HG02885 (cell line): ENCODE data around the gene CENPP.

Source experiments
- ATAC-seq: cut with Tn5 transposase; IDR thresholded peaks from one replicate; pipeline ENCODE4 v1.9.1; 2021; ENCODE audit warnings: mild to moderate bottlenecking; ENCODE audit not compliant: unreplicated experiment, poor library complexity

Gene CENPP

GRCh38 chr9:92647671-92648473, 322.1 kb downstream of the CENPP start:
- no peak for ATAC-seq

GRCh38 chr9:92648474-92648971, 322.8 kb downstream of the CENPP start:
- no peak for ATAC-seq

DNA sequence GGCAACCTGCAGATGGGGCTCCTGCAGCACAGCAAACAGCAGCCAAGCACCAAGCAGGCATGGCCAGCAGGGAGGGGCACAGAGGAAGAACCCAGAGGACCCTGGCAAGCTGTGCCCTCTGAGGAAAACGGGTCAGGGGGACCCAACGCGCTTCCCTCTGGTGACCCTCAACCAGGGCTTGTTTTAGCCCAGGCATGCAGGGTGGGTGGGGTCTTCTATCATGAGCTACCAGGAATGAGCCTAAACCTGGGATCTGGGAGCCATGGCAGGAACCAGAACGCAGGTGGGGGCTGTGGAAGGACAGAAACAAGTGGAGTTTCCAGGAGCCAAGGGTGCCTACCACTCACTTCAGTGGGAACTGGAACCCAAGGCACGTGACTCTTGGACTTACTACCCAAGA, 323.3 kb downstream of the CENPP start:
- ATAC-seq: no peak

- no peak for ATAC-seq
Observed at GRCh38 chr9:92650296-92650695, 324.5 kb downstream of the CENPP start.

DNA sequence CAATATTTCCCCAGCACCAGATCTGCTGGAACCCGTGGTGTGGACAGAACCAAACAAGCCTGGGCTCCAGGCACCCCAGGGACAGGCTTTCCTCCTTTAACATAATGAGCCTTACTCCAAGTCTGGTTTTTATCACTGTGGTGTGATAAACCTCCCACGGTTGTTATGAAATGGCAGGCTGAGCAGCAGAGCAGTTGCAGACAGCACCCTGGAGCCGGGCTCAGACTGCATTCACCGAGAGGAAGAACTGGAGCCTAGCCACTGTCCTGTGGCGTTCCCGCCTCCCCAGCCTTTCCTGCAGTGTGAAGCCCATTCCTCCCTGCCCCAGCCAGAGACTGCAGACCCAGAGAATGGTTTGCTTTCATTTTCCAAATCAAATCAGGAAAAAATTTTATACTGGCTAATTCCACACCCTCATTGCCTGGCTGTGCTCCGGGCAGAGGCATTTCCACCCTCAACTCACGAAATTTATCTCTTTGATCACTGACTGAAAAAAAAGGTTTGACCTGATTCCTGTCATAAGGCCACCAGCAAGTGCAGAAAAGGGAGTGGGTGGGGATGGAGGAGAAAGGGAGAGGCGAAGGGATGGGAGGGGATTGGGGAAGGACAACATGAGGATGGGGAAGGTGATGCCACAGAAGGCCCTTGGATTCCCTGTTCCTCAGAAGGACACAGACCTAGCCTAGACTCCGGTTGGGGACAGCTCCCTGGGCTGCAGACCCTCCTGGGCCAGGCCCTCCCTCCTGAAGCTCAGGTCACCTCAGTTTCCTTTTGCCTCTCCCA, 325.3 kb downstream of the CENPP start:
- ATAC-seq: no peak

GRCh38 chr9:92652461-92652860, 326.7 kb downstream of the CENPP start:
- ATAC-seq: no peak

DNA sequence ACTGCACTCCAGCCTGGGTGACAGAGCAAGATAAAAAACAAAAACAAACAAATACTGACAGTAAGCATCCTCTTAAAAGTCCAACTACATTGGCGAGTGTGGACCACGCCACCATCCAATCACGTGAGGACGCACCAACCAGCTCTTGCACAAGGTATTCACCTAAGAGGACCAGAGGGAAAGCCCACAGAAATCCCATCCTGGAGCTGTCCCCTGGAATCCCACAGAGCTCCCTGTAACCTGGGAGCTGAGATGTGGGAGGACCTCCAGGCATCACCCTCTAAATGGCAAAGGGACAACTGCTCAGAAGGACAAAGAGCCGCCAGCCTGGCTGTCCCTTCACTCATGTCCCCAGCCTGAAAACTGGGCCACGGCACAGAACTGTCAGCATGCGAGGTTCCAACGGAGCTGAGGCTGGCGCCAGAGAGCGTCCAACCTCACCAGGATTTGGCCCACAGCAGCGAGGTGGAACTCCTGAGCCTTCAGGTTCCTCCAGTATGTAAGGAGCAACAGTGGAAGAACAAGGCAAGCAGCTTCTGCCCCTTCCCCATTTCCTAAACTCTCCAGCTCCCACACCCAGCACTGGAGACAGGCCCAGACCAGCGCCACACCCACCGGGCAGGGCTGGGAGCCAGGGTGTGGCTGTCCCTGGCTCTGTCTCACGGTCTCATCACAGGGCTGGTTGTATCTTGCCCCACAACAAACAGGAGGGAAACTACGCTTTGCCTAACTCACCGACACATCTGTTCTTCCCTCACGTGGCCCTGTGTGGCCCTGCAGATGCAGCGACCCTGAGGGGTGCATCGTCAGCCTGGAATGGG, 328.9 kb downstream of the CENPP start:
- no peak for ATAC-seq

DNA sequence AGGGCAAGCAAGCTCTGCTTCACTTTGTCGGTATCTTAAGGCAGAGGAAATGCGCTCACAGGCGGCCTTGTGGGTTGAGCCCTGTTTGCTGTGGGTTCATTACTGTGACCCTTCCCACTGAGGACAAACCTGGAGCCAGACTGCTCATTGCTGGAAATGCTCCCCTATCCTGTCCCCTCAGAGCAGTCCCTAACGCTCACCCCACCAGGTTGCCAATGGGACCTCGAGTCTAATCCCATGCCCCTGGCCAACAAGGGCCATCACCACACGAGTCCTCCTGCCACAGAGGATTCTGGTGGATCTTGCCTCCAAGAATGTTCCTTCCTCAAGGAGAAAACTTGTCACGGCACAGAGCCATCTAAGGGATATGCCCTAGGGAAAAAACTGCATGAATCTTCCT, 329.6 kb downstream of the CENPP start:
- ATAC-seq: no peak

DNA sequence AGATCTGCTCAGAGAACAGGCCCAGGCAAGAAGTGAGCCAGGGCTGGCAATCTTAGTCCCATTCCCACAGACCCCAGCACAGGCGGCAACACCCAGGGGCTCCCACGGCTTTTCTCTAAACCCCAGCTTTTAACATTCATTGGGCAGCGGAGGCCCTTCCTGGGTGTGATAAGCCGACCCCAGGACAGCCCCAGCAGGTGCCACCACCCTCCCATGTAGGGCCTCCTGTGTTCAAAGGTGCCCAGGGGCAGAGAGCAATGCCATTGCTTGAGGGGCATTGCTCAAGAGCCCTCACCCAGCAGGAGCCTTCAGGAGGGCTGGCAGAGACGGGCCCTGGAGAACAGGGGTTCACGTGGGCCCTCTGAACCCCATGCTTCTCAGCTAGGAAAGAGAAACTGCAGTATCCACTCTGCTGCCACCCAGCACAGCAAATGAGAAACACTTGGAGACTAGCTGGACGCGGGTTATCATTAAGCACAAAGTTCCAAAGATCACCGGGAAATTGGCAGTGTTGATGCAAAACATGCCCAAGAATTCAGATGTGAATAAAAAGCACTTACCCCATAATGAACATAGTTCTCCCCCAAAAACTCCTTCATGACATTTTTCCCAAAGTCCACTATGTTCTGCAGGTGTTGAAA, 330.3 kb downstream of the CENPP start:
- ATAC-seq: no peak

DNA sequence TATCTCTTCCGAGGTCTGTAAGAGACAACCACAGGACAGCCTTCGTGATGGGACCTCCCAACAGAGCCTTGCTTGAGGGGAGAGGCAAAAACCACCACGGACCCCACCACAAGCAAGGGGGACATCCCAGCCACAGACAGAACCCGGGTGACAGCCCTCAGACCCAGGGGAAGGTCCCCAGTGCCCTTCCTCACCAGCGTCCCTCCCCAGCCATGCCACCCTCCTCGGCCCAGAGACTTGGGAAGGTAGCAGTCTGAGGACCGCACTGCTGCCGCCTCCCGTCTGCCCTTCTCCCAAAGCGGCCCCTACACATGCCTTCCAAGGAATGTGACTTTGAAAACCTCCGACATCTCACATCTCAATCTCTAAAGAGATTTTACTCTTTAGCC, 330.8 kb downstream of the CENPP start:
- no peak for ATAC-seq

DNA sequence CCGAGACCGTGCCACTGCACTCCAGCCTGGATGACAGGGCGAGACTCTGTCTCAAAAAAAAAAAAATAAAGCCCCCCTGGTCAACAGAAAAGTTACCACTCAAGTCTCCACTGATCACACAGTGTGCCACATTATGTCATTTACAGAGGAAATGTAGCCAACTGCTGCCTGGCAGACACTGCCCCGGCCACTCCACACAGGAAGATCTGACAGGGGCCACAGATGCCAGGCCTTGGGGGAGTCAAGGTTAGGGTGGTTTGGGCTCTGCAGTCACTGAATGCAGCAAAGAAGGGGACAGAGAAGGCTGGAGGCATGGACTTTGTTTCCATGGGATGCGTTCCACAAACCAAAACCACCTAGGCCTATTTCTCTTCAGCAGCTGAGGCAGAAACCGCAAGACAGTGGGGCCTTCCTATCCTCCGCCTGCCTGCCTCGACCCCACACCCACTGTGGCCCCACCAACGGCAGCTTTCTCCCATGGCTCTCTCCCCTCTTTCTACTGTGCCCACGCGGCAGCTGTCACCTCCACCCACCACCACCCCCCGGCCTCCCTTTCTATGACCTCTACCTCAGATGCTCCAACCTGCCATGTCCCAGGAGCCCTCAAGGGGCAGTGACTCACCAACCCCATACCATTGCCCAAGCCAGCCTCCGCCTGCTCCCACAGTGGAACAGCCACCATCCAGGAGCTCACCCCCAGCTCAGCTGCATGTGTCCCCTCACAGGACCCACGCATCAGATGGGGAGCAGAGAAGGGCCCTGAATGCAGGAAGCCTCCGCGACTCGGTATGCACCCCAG, 331.7 kb downstream of the CENPP start:
- ATAC-seq: no peak

- ATAC-seq: no peak
Observed at GRCh38 chr9:92658176-92658575, 332.4 kb downstream of the CENPP start.

- no peak for ATAC-seq
Observed at GRCh38 chr9:92658611-92659010, 332.9 kb downstream of the CENPP start.

DNA sequence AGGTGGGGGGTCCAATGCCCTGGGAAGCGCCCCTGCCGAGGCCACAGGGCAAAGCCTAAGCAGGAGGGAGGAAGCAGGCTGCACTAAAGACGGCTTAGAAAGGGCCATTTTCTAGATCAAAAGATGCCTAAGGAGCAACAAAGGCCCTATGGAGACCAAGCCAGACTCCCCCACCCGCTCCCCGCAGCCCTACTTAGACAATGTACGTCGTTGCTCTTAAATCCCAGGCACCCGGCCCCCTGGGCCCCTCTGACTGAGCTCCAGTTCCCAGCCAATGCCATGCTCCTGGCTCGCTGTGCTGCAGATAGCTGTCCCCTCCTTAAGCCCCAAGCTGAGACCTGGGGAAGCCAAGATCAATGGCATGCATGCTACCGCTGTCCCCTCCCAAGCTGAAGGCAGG, 333.8 kb downstream of the CENPP start:
- no peak for ATAC-seq

DNA sequence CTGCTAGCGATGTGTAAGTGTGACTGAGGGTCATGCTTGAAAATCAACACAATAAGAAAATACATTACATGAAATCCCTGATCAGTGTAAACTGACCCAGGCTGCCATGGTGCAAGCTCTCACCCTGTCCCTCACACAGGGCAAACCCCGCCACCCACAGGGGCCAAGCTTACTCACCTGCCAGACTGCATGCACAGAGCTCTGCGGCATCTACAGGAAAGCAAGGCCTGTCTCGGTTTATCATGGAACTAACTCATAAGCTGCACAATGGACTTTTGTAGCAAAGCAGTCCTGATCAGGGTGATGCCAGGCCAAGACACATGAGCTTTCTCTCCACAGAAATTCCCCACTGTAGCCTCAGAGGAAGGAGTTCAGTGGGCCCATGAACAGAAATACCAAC, 334.5 kb downstream of the CENPP start:
- no peak for ATAC-seq

DNA sequence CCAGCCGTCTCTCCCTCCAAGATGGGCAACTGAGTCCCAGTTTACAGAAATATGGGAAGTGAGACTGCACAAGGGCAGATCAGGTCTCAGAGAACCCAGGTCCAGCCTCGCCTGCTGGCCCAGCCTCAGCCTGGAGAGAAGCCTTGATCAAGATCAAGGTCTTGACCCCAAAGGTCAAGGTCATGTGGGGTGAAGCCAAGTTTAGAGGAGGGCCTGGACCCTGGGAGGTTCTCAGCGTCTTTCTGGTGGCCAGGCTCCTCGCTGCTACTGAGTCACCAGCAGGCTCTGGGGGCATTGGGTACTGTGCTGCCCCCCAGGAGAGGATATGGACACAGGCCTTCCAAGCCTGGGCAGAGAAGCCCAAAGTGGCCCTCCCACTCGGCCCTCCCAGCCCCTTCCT, 335.4 kb downstream of the CENPP start:
- ATAC-seq: no peak

DNA sequence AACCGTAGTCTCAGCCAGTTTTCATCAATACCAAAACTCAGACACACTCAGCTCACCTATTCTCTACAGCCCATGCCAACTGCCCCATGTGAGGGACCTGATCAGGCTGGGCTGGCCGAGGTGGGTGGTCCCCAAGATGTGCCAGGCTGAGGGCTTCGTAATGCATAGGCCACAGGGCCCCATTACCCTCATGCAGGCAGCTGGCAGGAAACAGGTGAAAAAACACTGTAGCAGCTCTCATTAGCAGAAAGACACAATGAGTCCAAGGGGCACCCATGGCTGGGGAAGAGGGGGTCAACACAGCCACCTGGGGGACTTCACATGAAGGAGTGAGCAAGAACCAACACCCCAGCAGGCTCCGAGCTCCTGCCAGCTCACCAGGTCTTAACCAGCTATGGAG, 336.0 kb downstream of the CENPP start:
- no peak for ATAC-seq

- ATAC-seq: no peak
Observed at GRCh38 chr9:92663126-92663525, 337.4 kb downstream of the CENPP start.

DNA sequence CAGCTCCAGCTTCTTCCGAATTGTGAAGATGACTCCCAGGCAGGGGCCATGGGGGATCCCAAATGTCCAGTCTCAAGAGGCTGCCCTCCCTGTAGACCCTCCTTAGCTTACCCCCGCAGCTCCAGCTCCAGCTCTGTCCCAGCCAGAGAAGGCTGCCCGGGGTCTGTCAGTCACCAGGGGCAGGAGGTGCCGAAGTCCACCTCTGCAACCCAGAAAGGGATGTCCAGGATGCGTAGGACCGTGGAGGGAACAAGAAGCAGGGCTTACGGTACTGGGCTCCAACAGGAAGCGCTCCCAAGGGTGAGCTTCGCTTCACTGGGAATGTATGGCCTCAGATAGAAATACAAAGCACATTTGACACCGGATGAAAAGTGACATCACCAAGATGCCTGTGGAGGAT, 338.2 kb downstream of the CENPP start:
- ATAC-seq: no peak
